Right lobe of liver (tissue), 6 donors: ENCODE results near the gene SELENOM. TPM values are rescaled to one million over a fixed set of nuclear protein-coding genes. Genes with fewer than 3 reads are reported as not detected.

Experiments
- ATAC-seq, 4 donors: fragments of 200-7000 bp; cut with Tn5 transposase; one replicate each; pipeline ENCODE4 v1.9.1; 2020; ENCODE audit warnings: mild to moderate bottlenecking in 4 of 4, moderate library complexity in 4 of 4
- DNase-seq, 3 donors: peaks; one replicate each; pipeline ENCODE4 v3.0.0-alpha.2; 2020
- H3K27ac ChIP-seq, 3 donors: fragments of 200-600 bp; one replicate each; pipeline ENCODE4 v1.8.0; 2022
- H3K27me3 ChIP-seq, 2 donors: fragments of 200-600 bp; one replicate each; pipeline ENCODE4 v1.8.0; 2022
- H3K36me3 ChIP-seq, 4 donors: fragments of 200-600 bp; sonication (generic) in 1 of 4; one replicate each; pipeline versions ENCODE4 v1.5.1 to v1.8.0; 2017 to 2022; ENCODE audit warnings: control low read depth in 1 of 4
- H3K4me1 ChIP-seq, 4 donors: fragments of 200-600 bp; sonication (generic) in 1 of 4; one replicate each; pipeline versions ENCODE4 v1.5.1 to v1.8.0; 2017 to 2022; ENCODE audit warnings: control low read depth in 1 of 4
- H3K4me3 ChIP-seq, 3 donors: fragments of 200-600 bp; one replicate each; pipeline ENCODE4 v1.8.0; 2022
- H3K9me3 ChIP-seq, 4 donors: fragments of 200-600 bp; sonication (generic) in 1 of 4; one replicate each; pipeline versions ENCODE4 v1.5.1 to v1.8.0; 2017 to 2022; ENCODE audit warnings: control low read depth in 1 of 4
- POLR2A ChIP-seq: fragments of 450-650 bp; IDR thresholded peaks from one replicate; pipeline ENCODE4 v1.6.1; 2017; ENCODE audit warnings: antibody characterized with exemption, mild to moderate bottlenecking
- WGBS: methylation state at CpG from one replicate; pipeline ENCODE4 v1.1.6; 2018; ENCODE audit warnings: low coverage, low lambda C conversion rate; ENCODE audit not compliant: insufficient coverage; ENCODE audit errors: missing lambda C conversion rate; 5-methylcytosine and 5-hydroxymethylcytosine counted together
- intact Hi-C, 2 donors: fragments of 100-400 bp; cut with DNase I; formaldehyde crosslinking; loops; one replicate each; pipeline versions ENCODE4 v1.11.2 to v1.14.1; 2022
- total RNA-seq, 6 experiments: library from RNA; depleted of rRNA in 2 of 6; stranded (reverse); fragments of >200 nt in 2 of 6; fragmentation: NEBNext Ultra II Directional in 3 of 6; extraction: Animal tissue kit (Norgen Biotek cat#: 25700) in 3 of 6; gene quantifications; one replicate each; pipeline versions ENCODE4 v1.1.0 to v1.2.4, GENCODE V29; 2016 to 2023
- TF ChIP-seq, protein P1 (sequence below), 4 donors: fragments of 200-600 bp in 3 of 4; fragments of 450-650 bp in 1 of 4; IDR thresholded peaks; one replicate each; pipeline versions ENCODE4 v1.5.1 to v1.8.0; 2016 to 2022; ENCODE audit warnings: antibody characterized with exemption in 4 of 4, mild to moderate bottlenecking in 2 of 4
- donor health status: DM: no; HTN: yes; CAD: no.
- donor health status: DM: no; HTN: no; CAD: no.
- donor health status: DM: no; HTN: no; CAD: no.
- donor health status: DM: no; HTN: yes; CAD: no.
- donor health status: DM: no; HTN: yes; CAD: no.

Gene SELENOM
- total RNA-seq, 6 experiments from 2014 or later = 4.7 to 52.0 (median 9.4) TPM

DNA sequence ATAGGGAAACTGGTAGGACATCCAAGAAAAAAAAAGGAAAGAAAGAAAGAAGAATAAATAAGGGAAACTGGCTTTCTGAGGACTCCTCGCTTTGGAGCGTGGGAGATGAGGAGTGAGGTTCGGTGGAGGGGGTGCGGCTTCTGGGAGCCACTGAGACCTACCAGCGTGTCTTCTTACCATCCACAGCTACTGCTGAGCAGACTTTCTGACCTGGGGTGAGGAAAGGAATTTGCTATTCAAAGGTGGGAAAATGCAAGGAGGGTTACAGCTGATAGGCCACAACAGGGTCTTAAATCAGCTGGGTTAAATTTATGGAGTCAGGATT, 488 bp upstream of the SELENOM start:
- H3K9me3 ChIP-seq = no peaks in the 10 kb centered on the region
- 0% methylated on average over 5 of the region's 5 CpGs for WGBS
- TF ChIP-seq, protein P1, sequence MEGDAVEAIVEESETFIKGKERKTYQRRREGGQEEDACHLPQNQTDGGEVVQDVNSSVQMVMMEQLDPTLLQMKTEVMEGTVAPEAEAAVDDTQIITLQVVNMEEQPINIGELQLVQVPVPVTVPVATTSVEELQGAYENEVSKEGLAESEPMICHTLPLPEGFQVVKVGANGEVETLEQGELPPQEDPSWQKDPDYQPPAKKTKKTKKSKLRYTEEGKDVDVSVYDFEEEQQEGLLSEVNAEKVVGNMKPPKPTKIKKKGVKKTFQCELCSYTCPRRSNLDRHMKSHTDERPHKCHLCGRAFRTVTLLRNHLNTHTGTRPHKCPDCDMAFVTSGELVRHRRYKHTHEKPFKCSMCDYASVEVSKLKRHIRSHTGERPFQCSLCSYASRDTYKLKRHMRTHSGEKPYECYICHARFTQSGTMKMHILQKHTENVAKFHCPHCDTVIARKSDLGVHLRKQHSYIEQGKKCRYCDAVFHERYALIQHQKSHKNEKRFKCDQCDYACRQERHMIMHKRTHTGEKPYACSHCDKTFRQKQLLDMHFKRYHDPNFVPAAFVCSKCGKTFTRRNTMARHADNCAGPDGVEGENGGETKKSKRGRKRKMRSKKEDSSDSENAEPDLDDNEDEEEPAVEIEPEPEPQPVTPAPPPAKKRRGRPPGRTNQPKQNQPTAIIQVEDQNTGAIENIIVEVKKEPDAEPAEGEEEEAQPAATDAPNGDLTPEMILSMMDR (IDR thresholded peaks at IDR 0.05) = no peak
- TF ChIP-seq POLR2A = no peak
- peak in 2 of 4 donors; percentile 1 to 14 for ATAC-seq
- DNase-seq = no peak
- H3K36me3 ChIP-seq = no peaks in the 10 kb centered on the region
- H3K27ac ChIP-seq = peak overlapping the region in 1 of 3 donors; percentile 20
- H3K4me1 ChIP-seq = peaks cover 0 to 7% (median 0%) of the 10 kb centered on the region in 4 donors
- intact Hi-C loops = no loop called here
- H3K27me3 ChIP-seq = no peaks in the 10 kb centered on the region
- H3K4me3 ChIP-seq = peak overlapping the region in 2 of 3 donors; percentile 35 to 54

- H3K27me3 ChIP-seq = no peaks in the 10 kb centered on the region
- 71% methylated on average over 11 of the region's 14 CpGs for WGBS
- H3K36me3 ChIP-seq = no peaks in the 10 kb centered on the region
- intact Hi-C loops = no loop called here
- ATAC-seq = peak; percentile 3 to 9 (median 4)
- H3K27ac ChIP-seq = peak overlapping the region; percentile 64 to 87 (median 69)
- H3K4me3 ChIP-seq = peak overlapping the region; percentile 35 to 54 (median 47)
- TF ChIP-seq, protein P1 (IDR thresholded peaks at IDR 0.05) = no peak
- no peak for TF ChIP-seq POLR2A
- DNase-seq = peak in 1 of 3 donors; percentile 51
- no peaks in the 10 kb centered on the region for H3K9me3 ChIP-seq
- H3K4me1 ChIP-seq = peaks cover 0 to 7% (median 0%) of the 10 kb centered on the region in 4 donors
Observed at GRCh38 chr22:31106731-31107177, 614 bp downstream of the SELENOM start.

GRCh38 chr22:31106001-31106571, 1.3 kb downstream of the SELENOM start:
- intact Hi-C loops = no loop called here
- Histone ChIP-seq H3K9me3 (no peaks in the 10 kb centered on the region), H3K4me1 (peaks cover 0 to 7% (median 0%) of the 10 kb centered on the region in 4 donors), H3K27me3 (no peaks in the 10 kb centered on the region), H3K36me3 (no peaks in the 10 kb centered on the region), H3K27ac (peak overlapping the region in 2 of 3 donors; percentile 64 to 87), H3K4me3 (peak overlapping the region in 2 of 3 donors; percentile 35 to 54)
- no peak for TF ChIP-seq POLR2A
- TF ChIP-seq, protein P1 (IDR thresholded peaks at IDR 0.05) = no peak
- no peak for DNase-seq
- ATAC-seq = no peak
- 44% methylated on average over 3 of the region's 4 CpGs for WGBS

DNA sequence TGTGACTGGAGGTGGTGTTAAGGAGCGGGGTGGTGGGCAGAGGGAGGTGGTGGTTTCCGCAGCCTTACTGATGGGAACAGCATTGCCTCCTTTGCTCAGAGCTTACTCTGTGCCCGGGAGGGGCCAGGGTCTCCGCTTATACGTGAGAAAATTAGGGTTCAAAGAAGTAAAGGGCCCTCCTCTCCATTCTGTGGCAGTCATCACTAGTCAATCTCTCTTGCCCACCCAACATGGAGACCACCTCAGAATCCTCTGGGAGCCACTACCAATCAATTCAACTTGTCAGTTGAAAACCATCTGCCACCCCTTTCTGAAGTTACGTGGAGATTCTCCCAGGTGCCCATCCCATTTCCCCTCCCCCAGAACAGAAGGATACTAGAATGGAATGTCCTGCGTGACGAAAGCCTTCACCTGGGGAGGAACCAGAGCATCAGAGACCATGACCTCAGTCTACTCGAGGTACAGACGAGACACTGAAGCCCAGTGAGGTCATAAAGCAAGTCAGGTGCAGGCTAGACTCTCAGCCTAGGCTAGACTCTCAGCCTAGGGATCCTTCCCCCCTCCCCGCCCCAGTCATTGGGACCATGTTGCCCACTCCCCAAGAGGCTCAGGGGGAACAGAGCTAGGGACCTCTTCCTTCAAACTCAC, 2.0 kb downstream of the SELENOM start:
- no peak for DNase-seq
- H3K27ac ChIP-seq = no peak overlapping the region
- H3K4me3 ChIP-seq = no peak overlapping the region
- no peaks in the 10 kb centered on the region for H3K36me3 ChIP-seq
- H3K9me3 ChIP-seq = no peaks in the 10 kb centered on the region
- TF ChIP-seq POLR2A = no peak
- TF ChIP-seq, protein P1 (IDR thresholded peaks at IDR 0.05) = no peak
- no peak for ATAC-seq
- WGBS = 24% methylated on average over 2 of the region's 11 CpGs
- no peaks in the 10 kb centered on the region for H3K27me3 ChIP-seq
- intact Hi-C loops = no loop called here
- H3K4me1 ChIP-seq = peaks cover 0 to 7% (median 0%) of the 10 kb centered on the region in 4 donors
